ENCODE data around the gene TRAM1L1. TPM values are rescaled to one million over a fixed set of nuclear protein-coding genes. Genes with fewer than 3 reads are reported as not detected.

The TRAM1L1 gene
- 1 to 10 TPM in 3 of 4 donors, under 1 TPM in 1; 0.58 to 1.7 (median 1.5) TPM for total RNA-seq

DNA sequence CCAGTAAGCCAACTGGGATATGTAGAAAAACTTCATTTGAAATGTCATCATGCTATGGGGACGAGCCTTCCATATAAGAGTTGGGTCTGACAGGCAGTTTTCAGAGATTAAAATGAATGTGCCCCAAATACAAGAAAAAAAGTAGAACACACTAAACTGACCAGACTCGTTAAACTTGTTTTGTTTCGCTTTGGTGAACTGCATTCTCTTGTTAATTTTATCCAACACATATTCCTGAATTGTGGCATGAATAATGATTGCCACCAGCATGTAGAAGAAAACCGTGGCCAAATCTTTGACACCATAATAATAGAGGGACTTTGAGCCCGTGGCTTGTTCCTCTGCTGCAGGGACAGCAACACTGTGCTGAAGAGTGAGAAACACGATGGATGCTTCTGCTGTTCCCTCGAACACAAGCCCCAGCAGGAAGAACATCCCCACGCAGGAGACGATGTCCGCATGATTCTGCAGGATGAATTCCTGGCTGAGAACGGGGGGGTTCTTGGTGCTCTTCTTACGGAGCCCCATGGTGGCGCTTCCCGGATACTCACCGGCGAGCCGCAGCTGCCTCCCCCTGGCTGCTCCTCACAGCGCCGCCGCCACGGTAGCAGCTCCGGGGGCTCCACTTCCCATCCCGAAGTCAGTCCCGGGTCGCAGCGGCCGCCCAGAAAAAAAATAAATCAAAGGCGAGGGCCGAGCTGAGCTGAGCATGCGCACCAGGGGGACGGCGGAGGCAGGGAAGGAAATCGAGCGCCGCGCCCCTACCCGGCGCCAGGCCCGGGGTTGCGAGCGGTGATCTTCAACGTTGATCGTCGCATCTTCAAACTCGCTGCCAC lies at the start of gene TRAM1L1:
Gene TRAM1L1, minus strand, starts transcription at position 711 of the 836 bp plus-strand sequence. Its CDS starts 183 bp downstream, at position 528.
- no peaks in the 10 kb centered on the region for H3K36me3 ChIP-seq
- H3K27ac ChIP-seq = peak within 1 kb of the TSS in 3 of 4 donors; percentile 66 to 79 (median 68)
- WGBS, 2 donors (ENCODE audit: low coverage in 1 of 2) = 11 to 13% methylated on average over 15 to 23 of the region's 45 CpGs

DNA sequence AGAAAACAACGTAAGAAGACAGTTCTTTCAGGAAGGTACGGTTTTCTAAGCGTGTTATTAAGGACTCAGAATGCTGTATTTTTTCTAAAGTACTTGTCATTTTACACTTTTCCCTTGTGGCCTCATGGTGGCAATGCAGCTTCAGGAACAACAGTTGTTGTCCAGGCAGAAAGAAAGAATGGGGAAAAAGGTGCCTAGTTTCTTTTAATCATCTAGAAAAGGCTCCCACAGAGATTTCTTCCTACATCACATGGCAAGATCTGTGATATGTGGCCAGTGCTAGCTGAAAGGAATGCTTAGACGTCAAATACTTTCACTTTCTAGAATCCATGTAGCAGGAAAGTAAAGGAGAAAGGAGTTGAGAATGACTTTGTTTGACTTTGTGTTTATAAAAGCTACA lies 49.0 kb upstream of the TRAM1L1 start:
- TF ChIP-seq, protein P1, sequence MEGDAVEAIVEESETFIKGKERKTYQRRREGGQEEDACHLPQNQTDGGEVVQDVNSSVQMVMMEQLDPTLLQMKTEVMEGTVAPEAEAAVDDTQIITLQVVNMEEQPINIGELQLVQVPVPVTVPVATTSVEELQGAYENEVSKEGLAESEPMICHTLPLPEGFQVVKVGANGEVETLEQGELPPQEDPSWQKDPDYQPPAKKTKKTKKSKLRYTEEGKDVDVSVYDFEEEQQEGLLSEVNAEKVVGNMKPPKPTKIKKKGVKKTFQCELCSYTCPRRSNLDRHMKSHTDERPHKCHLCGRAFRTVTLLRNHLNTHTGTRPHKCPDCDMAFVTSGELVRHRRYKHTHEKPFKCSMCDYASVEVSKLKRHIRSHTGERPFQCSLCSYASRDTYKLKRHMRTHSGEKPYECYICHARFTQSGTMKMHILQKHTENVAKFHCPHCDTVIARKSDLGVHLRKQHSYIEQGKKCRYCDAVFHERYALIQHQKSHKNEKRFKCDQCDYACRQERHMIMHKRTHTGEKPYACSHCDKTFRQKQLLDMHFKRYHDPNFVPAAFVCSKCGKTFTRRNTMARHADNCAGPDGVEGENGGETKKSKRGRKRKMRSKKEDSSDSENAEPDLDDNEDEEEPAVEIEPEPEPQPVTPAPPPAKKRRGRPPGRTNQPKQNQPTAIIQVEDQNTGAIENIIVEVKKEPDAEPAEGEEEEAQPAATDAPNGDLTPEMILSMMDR (IDR thresholded peaks at IDR 0.05) = peak in 2 of 4 experiments; percentile 30 to 31
- no peak for TF ChIP-seq POLR2AphosphoS5 (IDR thresholded peaks at IDR 0.05)
- Histone ChIP-seq H3K4me1 (peaks cover 0 to 4% (median 0%) of the 10 kb centered on the region in 3 donors), H3K27me3 (no peaks in the 10 kb centered on the region), H3K9me3 (no peaks in the 10 kb centered on the region), H3K36me3 (no peaks in the 10 kb centered on the region), H3K4me3 (peak overlapping the region in 1 of 2 donors; percentile 9), H3K27ac (no peak overlapping the region)
- 0% methylated on average over 4 of the region's 4 CpGs for WGBS, 2 donors (ENCODE audit: low coverage in 1 of 2)
- no peak for ATAC-seq

More for the DNA sequence above, at the start of gene TRAM1L1:
- Histone ChIP-seq H3K4me3 (peak within 1 kb of the TSS; percentile 62 to 63), H3K4me1 (peaks cover 0 to 13% (median 0%) of the 10 kb centered on the region in 3 donors), H3K27me3 (no peaks in the 10 kb centered on the region), H3K9me3 (peaks cover 0 to 5% (median 0%) of the 10 kb centered on the region in 3 donors)
- TF ChIP-seq, protein P1 (IDR thresholded peaks at IDR 0.05) = peak in 2 of 4 experiments; percentile 12 to 54
- no peak for TF ChIP-seq POLR2A (IDR thresholded peaks at IDR 0.05)
- ATAC-seq = peak; percentile 75

DNA sequence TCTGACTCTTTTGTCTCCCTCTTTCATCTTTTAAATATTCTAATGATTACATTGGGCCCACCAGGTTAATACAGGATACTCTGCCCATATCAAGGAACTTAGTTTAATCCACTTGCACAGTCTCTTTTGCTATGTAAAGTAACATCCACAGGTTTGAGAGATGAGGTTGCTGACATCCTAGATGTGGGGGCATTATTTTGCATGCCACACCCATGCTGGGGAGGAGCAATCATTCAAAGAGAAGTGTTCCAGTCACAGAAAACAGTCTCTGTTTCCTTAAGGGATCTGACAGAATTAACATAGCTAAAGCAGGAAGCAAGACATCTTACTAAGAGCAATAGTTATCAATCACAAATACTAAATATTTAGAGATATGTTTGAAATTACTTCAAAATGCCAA lies 11.5 kb upstream of the TRAM1L1 start:
- Histone ChIP-seq H3K27me3 (no peaks in the 10 kb centered on the region), H3K27ac (no peak overlapping the region), H3K4me3 (no peak overlapping the region), H3K36me3 (no peaks in the 10 kb centered on the region), H3K9me3 (no peaks in the 10 kb centered on the region), H3K4me1 (no peaks in the 10 kb centered on the region)
- ATAC-seq = no peak
- TF ChIP-seq, protein P1 (IDR thresholded peaks at IDR 0.05) = no peak
- TF ChIP-seq POLR2A (IDR thresholded peaks at IDR 0.05) (no peak), POLR2AphosphoS5 (IDR thresholded peaks at IDR 0.05) (no peak), EP300 (IDR thresholded peaks at IDR 0.05) (no peak)

DNA sequence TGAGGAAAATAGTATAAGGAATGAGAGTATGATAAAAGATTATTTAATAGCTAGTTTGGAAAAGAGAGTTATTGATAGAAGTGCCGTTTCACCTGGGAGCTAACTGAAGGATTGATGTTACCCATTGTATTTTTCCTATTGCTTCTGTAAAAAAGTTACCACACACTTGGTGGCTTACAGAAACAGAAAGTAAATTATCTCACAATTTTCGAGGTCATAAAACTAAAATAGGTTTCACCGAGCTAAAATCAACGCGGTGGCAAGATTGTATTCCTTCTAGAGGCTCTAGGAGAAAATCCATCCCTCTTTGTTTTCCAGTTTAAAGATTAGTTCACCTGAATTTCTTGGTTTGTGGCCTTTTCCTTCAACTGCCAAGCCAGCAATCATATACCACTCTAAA lies 11.1 kb upstream of the TRAM1L1 start:
- no peak overlapping the region for H3K27ac ChIP-seq
- H3K4me1 ChIP-seq = no peaks in the 10 kb centered on the region
- no peak overlapping the region for H3K4me3 ChIP-seq
- ATAC-seq = no peak
- 71 to 94% methylated on average over 5 of the region's 5 CpGs for WGBS, 2 donors (ENCODE audit: low coverage in 1 of 2)
- H3K27me3 ChIP-seq = no peaks in the 10 kb centered on the region
- H3K36me3 ChIP-seq = no peaks in the 10 kb centered on the region
- TF ChIP-seq, protein P1 (IDR thresholded peaks at IDR 0.05) = no peak
- TF ChIP-seq POLR2AphosphoS5 (IDR thresholded peaks at IDR 0.05) = no peak
- no peaks in the 10 kb centered on the region for H3K9me3 ChIP-seq

DNA sequence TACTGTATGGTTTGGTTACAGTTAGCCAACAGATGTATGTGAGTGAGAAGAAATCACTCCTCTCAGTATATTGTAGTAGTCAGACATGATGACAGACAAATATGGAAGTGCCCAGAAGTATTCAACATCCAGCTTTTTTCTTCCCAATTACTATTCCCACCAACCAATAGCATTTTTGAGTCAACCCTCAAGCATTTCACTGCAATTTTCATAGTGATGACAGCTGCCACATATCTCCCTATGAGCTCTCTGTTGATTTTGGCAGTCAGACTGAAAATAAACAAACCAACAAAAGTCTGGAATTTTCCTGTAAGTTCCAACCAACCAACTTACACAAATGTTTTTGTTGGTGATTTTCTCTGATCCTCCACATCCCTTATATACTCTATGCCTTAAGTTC lies 8.2 kb upstream of the TRAM1L1 start:
- H3K27ac ChIP-seq = no peak overlapping the region
- H3K4me1 ChIP-seq = no peaks in the 10 kb centered on the region
- no peaks in the 10 kb centered on the region for H3K27me3 ChIP-seq
- TF ChIP-seq EP300 (IDR thresholded peaks at IDR 0.05) (no peak), POLR2AphosphoS5 (IDR thresholded peaks at IDR 0.05) (no peak), POLR2A (IDR thresholded peaks at IDR 0.05) (no peak)
- TF ChIP-seq, protein P1 (IDR thresholded peaks at IDR 0.05) = no peak
- ATAC-seq = no peak
- H3K36me3 ChIP-seq = no peaks in the 10 kb centered on the region
- no peak overlapping the region for H3K4me3 ChIP-seq
- no peaks in the 10 kb centered on the region for H3K9me3 ChIP-seq
